Endothelial cell of umbilical vein (primary cell): ENCODE data around the gene TPRG1L. TPM values are rescaled to one million over a fixed set of nuclear protein-coding genes. Genes with fewer than 3 reads are reported as not detected.

Experiments used
- BruUV-seq: library from RNA; stranded (reverse); fragments of 400-500 nt; replicated peaks from 2 replicates; lab custom pipeline; 2021; lab: Mats Ljungman, UMichigan
- CTCF ChIA-PET: fragments of 300-600, 350-600 bp; sonication (Branson Sonifier 250); formaldehyde crosslinking; loops from one replicate; lab custom pipeline; 2021; ENCODE audit warnings: antibody characterized with exemption, inconsistent platforms; lab: Charles Lee
- POLR2A ChIA-PET: fragments of 300-600, 350-600 bp; sonication (Branson Sonifier 250); formaldehyde crosslinking; loops from one replicate; lab custom pipeline; 2021; ENCODE audit warnings: antibody characterized with exemption, inconsistent platforms; lab: Charles Lee
- DNase-seq: peaks from one replicate; pipeline ENCODE4 v3.0.0-alpha.2; 2011; ENCODE audit warnings: low read depth, low spot score
- FAIRE-seq: peaks from 2 replicates; lab custom pipeline; 2011; peaks lifted over from hg19 to GRCh38; lab: Jason Lieb, UNC
- H2AFZ ChIP-seq: 2 replicates; pipeline ENCODE4 v1.6.0; 2012; ENCODE audit warnings: low read depth, low read length, control low read depth, inconsistent platforms
- H3K27ac ChIP-seq: 2 replicates; pipeline ENCODE4 v1.5.1; 2011; ENCODE audit warnings: low read depth, mild to moderate bottlenecking, control low read depth, low read length, moderate library complexity; ENCODE audit not compliant: insufficient read depth
- H3K27me3 ChIP-seq, 2 experiments: 2 replicates each; pipeline versions ENCODE4 v1.6.0 to v1.6.1; 2011; ENCODE audit warnings: low read length in 2 of 2, mixed read lengths in 1 of 2; ENCODE audit not compliant: control insufficient read depth in 2 of 2, insufficient read depth in 2 of 2
- H3K36me3 ChIP-seq, 2 experiments: 2 replicates in 1 of 2; 3 replicates in 1 of 2; pipeline ENCODE4 v1.5.1; 2011; ENCODE audit warnings: low read length in 2 of 2, mild to moderate bottlenecking in 1 of 2, moderate library complexity in 1 of 2; ENCODE audit not compliant: control insufficient read depth in 2 of 2, insufficient read depth in 2 of 2; ENCODE audit errors: extremely low read depth in 1 of 2
- H3K4me1 ChIP-seq: 3 replicates; pipeline ENCODE4 v1.5.1; 2011; ENCODE audit warnings: mild to moderate bottlenecking, low read length; ENCODE audit not compliant: control insufficient read depth, insufficient read depth; ENCODE audit errors: extremely low read depth
- H3K4me2 ChIP-seq: 2 replicates; pipeline ENCODE4 v1.6.1; 2011; ENCODE audit warnings: low read length, control low read depth, mixed read lengths; ENCODE audit not compliant: insufficient read depth
- H3K4me3 ChIP-seq, 3 experiments: fragments of 200-600 bp in 1 of 3; sonication (generic), shearing (Covaris generic) in 1 of 3; replicated peaks in 1 of 3; 2 replicates each; pipeline ENCODE4 v1.5.1; 2011 to 2016; ENCODE audit warnings: control low read depth in 3 of 3, low read length in 3 of 3, mild to moderate bottlenecking in 2 of 3, inconsistent platforms in 1 of 3, low read depth in 1 of 3, moderate library complexity in 1 of 3; ENCODE audit not compliant: insufficient read depth in 1 of 3
- H3K79me2 ChIP-seq: 2 replicates; pipeline ENCODE4 v1.6.0; 2012; ENCODE audit warnings: low read length, inconsistent platforms; ENCODE audit not compliant: control insufficient read depth, insufficient read depth
- H3K9ac ChIP-seq: replicated peaks from 2 replicates; pipeline ENCODE3; 2011; ENCODE audit warnings: low read length, control low read depth; ENCODE audit not compliant: insufficient read depth; ENCODE audit errors: extremely low read depth
- H3K9me1 ChIP-seq: replicated peaks from 3 replicates; pipeline ENCODE4 v1.6.0; 2011; ENCODE audit warnings: mild to moderate bottlenecking, low read length; ENCODE audit not compliant: control insufficient read depth, insufficient read depth; ENCODE audit errors: extremely low read depth
- H3K9me3 ChIP-seq: replicated peaks from 2 replicates; pipeline ENCODE4 v1.5.1; 2012; ENCODE audit warnings: low read length, inconsistent platforms; ENCODE audit not compliant: control insufficient read depth, insufficient read depth
- H4K20me1 ChIP-seq: replicated peaks from 2 replicates; pipeline ENCODE3; 2011; ENCODE audit warnings: mild to moderate bottlenecking, low read length; ENCODE audit not compliant: control insufficient read depth, insufficient read depth; ENCODE audit errors: extremely low read depth
- EZH2 ChIP-seq: IDR thresholded peaks from 2 replicates; pipeline ENCODE4 v1.6.1; 2012; ENCODE audit warnings: borderline replicate concordance, low read depth, mild to moderate bottlenecking, moderate library complexity, low read length, inconsistent platforms; ENCODE audit not compliant: severe bottlenecking
- FOS ChIP-seq: IDR thresholded peaks from 2 replicates; pipeline ENCODE4 v1.6.1; 2011; ENCODE audit warnings: mild to moderate bottlenecking, low read length, moderate library complexity, borderline replicate concordance; ENCODE audit not compliant: insufficient read depth
- GATA2 ChIP-seq: IDR thresholded peaks from 2 replicates; pipeline ENCODE4 v1.7.0; 2011; ENCODE audit warnings: low read depth, mild to moderate bottlenecking, moderate library complexity, mixed read lengths, low read length; ENCODE audit not compliant: insufficient read length, insufficient read depth
- JUN ChIP-seq: IDR thresholded peaks from 2 replicates; pipeline ENCODE4 v1.6.1; 2011; ENCODE audit warnings: borderline replicate concordance, low read depth; ENCODE audit not compliant: insufficient read length, insufficient read depth
- MAX ChIP-seq: IDR thresholded peaks from 2 replicates; pipeline ENCODE4 v1.6.1; 2011; ENCODE audit not compliant: insufficient read depth, insufficient read length
- MYC ChIP-seq: IDR thresholded peaks from one replicate; pipeline ENCODE4 v1.6.1; 2011; ENCODE audit warnings: mild to moderate bottlenecking, low read depth, low read length
- POLR2A ChIP-seq: IDR thresholded peaks from 2 replicates; pipeline ENCODE4 v1.6.1; 2012; ENCODE audit warnings: low read depth, mild to moderate bottlenecking, control low read depth, low read length
- POLR2AphosphoS5 ChIP-seq: IDR thresholded peaks from 2 replicates; pipeline ENCODE4 v1.6.1; 2012; ENCODE audit warnings: low read depth, mild to moderate bottlenecking, control low read depth, low read length, moderate library complexity; ENCODE audit not compliant: insufficient read depth
- dilution Hi-C: fragments of 300-500 bp; cut with MboI; formaldehyde crosslinking; loops from one replicate; pipeline ENCODE4 v1.15.0; 2019; ENCODE audit warnings: low sequenced_read_pairs; ENCODE audit not compliant: extremely low pct_ligation_motif_present
- intact Hi-C: fragments of 100-400 bp; cut with micrococcal nuclease; formaldehyde crosslinking; loops from one replicate; pipeline ENCODE4 v1.10.0; 2022
- polyA plus RNA-seq, 4 experiments: library from polyadenylated mRNA; depleted of rRNA in 3 of 4; stranded (reverse) in 3 of 4; unstranded in 1 of 4; fragments of >200 nt; gene quantifications; 2 replicates each; pipeline versions ENCODE4 v1.2.1 to v1.2.3, GENCODE V29; 2011 to 2012; ENCODE audit warnings: missing spikeins in 1 of 4
- total RNA-seq: library from RNA; stranded (reverse); gene quantifications from 2 replicates; pipeline ENCODE4 v1.2.3, GENCODE V29; 2021
- TF ChIP-seq, protein P1 (sequence below), 2 donors: IDR thresholded peaks; 1 replicate in 1 of 2; 2 replicates in 1 of 2; pipeline ENCODE4 v1.5.1; 2011; ENCODE audit warnings: low read length in 2 of 2, mild to moderate bottlenecking in 2 of 2, moderate library complexity in 2 of 2, control low read depth in 1 of 2, inconsistent platforms in 1 of 2, low read depth in 1 of 2; ENCODE audit not compliant: insufficient read depth in 1 of 2; ENCODE audit errors: extremely low read depth in 1 of 2

Gene TPRG1L
- total and polyA plus RNA-seq, 2 donors (not counting 3 experiments of a cell fraction or from before 2014, with no cell fraction given): 52.3 to 53.8 TPM

GRCh38 chr1:3661631-3662030, 36.8 kb downstream of the TPRG1L start:
- FAIRE-seq: no peak
- CTCF ChIA-PET: no interaction called here

More at GRCh38 chr1:3661631-3662030, 36.8 kb downstream of the TPRG1L start:
- no peaks in the 10 kb centered on the region for H3K9me3 ChIP-seq
- no peak overlapping the region for H3K4me2 ChIP-seq
- no peaks in the 10 kb centered on the region for H3K79me2 ChIP-seq
- H4K20me1 ChIP-seq: no peaks in the 10 kb centered on the region
- intact Hi-C loops: no loop called here
- no peaks in the 10 kb centered on the region for H3K9me1 ChIP-seq
- H3K27me3 ChIP-seq: peaks cover 0 to 10% of the 10 kb centered on the region in 2 experiments
- no TSS peak for BruUV-seq
- POLR2A ChIA-PET: no interaction called here
- H3K4me1 ChIP-seq: peaks cover 6% of the 10 kb centered on the region
- no peak for DNase-seq
- no peak overlapping the region for H3K27ac ChIP-seq
- TF ChIP-seq MYC (no peak), GATA2 (no peak), EZH2 (no peak), MAX (no peak), POLR2A (no peak), POLR2AphosphoS5 (no peak), FOS (no peak), JUN (no peak)
- TF ChIP-seq, protein P1, sequence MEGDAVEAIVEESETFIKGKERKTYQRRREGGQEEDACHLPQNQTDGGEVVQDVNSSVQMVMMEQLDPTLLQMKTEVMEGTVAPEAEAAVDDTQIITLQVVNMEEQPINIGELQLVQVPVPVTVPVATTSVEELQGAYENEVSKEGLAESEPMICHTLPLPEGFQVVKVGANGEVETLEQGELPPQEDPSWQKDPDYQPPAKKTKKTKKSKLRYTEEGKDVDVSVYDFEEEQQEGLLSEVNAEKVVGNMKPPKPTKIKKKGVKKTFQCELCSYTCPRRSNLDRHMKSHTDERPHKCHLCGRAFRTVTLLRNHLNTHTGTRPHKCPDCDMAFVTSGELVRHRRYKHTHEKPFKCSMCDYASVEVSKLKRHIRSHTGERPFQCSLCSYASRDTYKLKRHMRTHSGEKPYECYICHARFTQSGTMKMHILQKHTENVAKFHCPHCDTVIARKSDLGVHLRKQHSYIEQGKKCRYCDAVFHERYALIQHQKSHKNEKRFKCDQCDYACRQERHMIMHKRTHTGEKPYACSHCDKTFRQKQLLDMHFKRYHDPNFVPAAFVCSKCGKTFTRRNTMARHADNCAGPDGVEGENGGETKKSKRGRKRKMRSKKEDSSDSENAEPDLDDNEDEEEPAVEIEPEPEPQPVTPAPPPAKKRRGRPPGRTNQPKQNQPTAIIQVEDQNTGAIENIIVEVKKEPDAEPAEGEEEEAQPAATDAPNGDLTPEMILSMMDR (IDR thresholded peaks at IDR 0.05; ENCODE audit: extremely low read depth in 1 of 2, insufficient read depth in 1 of 2, low read depth in 1 of 2, low read length in 2 of 2): no peak
- no peak overlapping the region for H3K9ac ChIP-seq
- no peak overlapping the region for H2AFZ ChIP-seq
- H3K36me3 ChIP-seq: no peaks in the 10 kb centered on the region
- dilution Hi-C loops: no loop called here
- no peak overlapping the region for H3K4me3 ChIP-seq
